NCI-H1092 treated with DMSO at 0.1 percent for 48 hours (cell line): ENCODE results near the gene B3GNT4.
"Not testable (repeated sequence)": the region's sequence is repeated elsewhere in the genome, so short reads cannot be mapped to it uniquely, and the experiment has no call there.

Source experiments
- DNase-seq: peaks from one replicate; lab custom pipeline; 2025; lab: John Stamatoyannopoulos, UW

B3GNT4 gene

GRCh38 chr12:122216445-122216844 lies 12.9 kb downstream of the B3GNT4 start:
- no peak for DNase-seq

GRCh38 chr12:122225683-122226365 lies 22.3 kb downstream of the B3GNT4 start, which contains the start of gene DIABLO:
Gene DIABLO (minus strand): TSS chr12:122226052. CDS start chr12:122226014, 38 bp downstream.
- DNase-seq, result peak; percentile 97

GRCh38 chr12:122226366-122227125 lies 23.0 kb downstream of the B3GNT4 start:
- DNase-seq, result peak; percentile 22

- DNase-seq, result no peak
These were observed 23.8 kb downstream of the B3GNT4 start for GRCh38 chr12:122227341-122227740.

GRCh38 chr12:122228092-122228491 lies 24.6 kb downstream of the B3GNT4 start:
- no peak for DNase-seq

GRCh38 chr12:122230798-122231197 lies 27.3 kb downstream of the B3GNT4 start:
- DNase-seq, result no peak

GRCh38 chr12:122232691-122233090 lies 29.2 kb downstream of the B3GNT4 start:
- no peak for DNase-seq

DNA sequence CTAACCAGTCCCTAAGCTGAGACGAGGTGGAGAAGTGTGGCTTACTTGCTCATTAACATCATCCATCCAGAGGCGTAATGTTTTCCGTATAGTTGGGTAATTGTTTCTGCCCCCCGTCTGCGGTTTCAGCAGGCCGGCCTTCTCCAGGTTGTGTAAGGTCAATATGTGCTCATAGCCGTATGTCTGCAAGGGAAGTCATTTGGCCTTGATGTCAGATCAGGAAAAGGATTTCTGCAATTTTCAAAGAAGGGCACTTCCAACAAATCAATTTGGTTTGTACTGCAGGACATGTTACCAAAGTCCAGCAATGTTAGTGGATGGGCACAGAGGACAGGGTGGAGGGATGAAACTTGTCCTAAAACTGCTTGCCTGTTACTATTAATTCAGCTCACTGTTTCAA lies 32.2 kb downstream of the B3GNT4 start:
- DNase-seq, result no peak

- no peak for DNase-seq
These were observed 35.4 kb downstream of the B3GNT4 start for GRCh38 chr12:122238861-122239260.

DNA sequence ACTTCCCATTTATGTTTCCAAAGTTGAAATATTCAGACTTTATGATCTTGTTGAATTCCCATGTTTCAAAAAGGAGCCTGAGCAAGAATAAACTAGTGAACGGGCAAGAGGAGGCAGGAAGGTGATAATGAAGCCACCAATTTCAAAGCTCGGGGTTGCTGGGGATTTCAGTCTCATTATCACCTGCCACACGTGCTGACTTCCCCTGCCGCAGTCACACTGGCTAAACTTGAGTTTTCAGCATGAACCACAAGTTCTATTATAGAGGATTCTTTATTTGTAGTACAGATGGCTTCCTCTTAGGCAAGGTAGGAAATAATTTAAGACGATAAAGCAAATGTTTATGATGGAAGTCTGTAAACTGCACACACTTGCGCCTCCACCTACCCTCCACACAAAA lies 40.5 kb downstream of the B3GNT4 start:
- DNase-seq, result no peak

- DNase-seq, result no peak
These were observed 41.3 kb downstream of the B3GNT4 start for GRCh38 chr12:122244565-122245371.

DNA sequence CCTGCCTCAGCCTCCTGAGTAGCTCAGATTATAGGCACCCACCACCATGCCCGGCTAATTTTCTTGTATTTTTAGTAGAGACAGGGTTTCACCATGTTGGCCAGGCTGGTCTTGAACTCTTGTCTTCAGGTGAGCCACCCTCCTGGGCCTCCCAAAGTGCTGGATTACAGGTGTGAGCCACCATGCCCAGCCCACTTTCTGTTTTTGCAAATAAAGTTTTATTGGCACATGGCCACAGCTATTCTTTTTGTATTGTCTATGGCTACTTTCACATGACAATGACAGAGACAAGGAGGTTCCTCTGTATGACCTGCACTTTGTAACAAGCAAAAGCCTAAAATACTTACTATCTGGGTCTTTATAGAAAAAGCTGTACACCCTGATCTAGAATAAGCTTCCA lies 42.0 kb downstream of the B3GNT4 start:
- DNase-seq, result no peak

- DNase-seq, result peak; percentile 34
These were observed 46.5 kb downstream of the B3GNT4 start for GRCh38 chr12:122250047-122250446.

- no peak for DNase-seq
These were observed 47.0 kb downstream of the B3GNT4 start for GRCh38 chr12:122250536-122250935.

DNA sequence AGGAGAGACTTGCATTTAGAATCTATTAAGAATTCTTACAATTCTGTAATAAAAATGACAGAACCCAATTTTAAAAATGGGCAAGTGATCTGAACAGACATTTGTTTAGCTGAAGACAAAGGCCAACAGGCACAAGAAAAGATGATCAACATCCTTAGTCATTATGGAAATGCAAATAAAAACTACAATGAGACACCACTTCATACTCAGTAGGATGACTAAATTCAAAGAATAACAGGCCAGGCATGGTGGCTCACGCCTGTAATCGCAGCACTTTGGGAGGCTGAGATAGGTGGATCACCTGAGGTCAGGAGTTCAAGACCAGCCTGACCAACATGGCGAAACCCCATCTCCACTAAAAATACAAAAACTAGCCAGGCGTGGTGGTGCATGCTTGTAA lies 55.0 kb downstream of the B3GNT4 start:
- not testable (repeated sequence) for DNase-seq
